ENCODE results near the gene THAP3. TPM values are rescaled to one million over a fixed set of nuclear protein-coding genes. Genes with fewer than 3 reads are reported as not detected.

The THAP3 gene
- polyA plus RNA-seq, 1 donor from 2014 or later = 51.5 TPM

- H3K4me3 ChIP-seq (ENCODE audit: low read length) = no peak overlapping the region
- H3F3A ChIP-seq (ENCODE audit: insufficient read depth, low read length, poor library complexity, severe bottlenecking) = no peaks in the 10 kb centered on the region
- no peak overlapping the region for H2AFZ ChIP-seq (ENCODE audit: low read depth, low read length)
- no peaks in the 10 kb centered on the region for H3K9me3 ChIP-seq (ENCODE audit: low read length)
- TF ChIP-seq EP300 (conservative IDR thresholded peaks at IDR 0.05; ENCODE audit: poor library complexity, severe bottlenecking) = no peak
- no peak for TF ChIP-seq RAD21 (conservative IDR thresholded peaks at IDR 0.05)
- no peak for TF ChIP-seq POLR2AphosphoS5 (IDR thresholded peaks at IDR 0.05)
- no peak for TF ChIP-seq CTCF (IDR thresholded peaks at IDR 0.05; ENCODE audit: poor library complexity, severe bottlenecking)
- no peak for TF ChIP-seq EZH2 (IDR thresholded peaks at IDR 0.05; ENCODE audit: borderline replicate concordance, insufficient read depth, low read length, poor library complexity, severe bottlenecking)
- no peak for TF ChIP-seq MXI1 (conservative IDR thresholded peaks at IDR 0.05; ENCODE audit: poor library complexity, severe bottlenecking)
- no peak for TF ChIP-seq SMC3 (conservative IDR thresholded peaks at IDR 0.05; ENCODE audit: poor library complexity)
- TF ChIP-seq REST (IDR thresholded peaks at IDR 0.05; ENCODE audit: borderline replicate concordance) = no peak
- TF ChIP-seq TAF1 (IDR thresholded peaks at IDR 0.05; ENCODE audit: low read depth) = no peak
- H3K9me2 ChIP-seq (ENCODE audit: insufficient read depth, low read length) = no peaks in the 10 kb centered on the region
- H3K4me2 ChIP-seq (ENCODE audit: low read length) = no peak overlapping the region
- no peaks in the 10 kb centered on the region for H3K36me3 ChIP-seq (ENCODE audit: insufficient read depth, low read length)
- H4K20me1 ChIP-seq (ENCODE audit: insufficient read depth) = no peaks in the 10 kb centered on the region
- peaks cover 20% of the 10 kb centered on the region for H3K79me2 ChIP-seq (replicated peaks; ENCODE audit: insufficient read depth, low read length)
- H3K27ac ChIP-seq (ENCODE audit: low read length) = no peak overlapping the region
- no peak overlapping the region for H3K9ac ChIP-seq (ENCODE audit: low read length)
- H3K27me3 ChIP-seq (ENCODE audit: insufficient read depth, low read depth, low read length) = no peaks in the 10 kb centered on the region
These were observed 2.1 kb upstream of the THAP3 start for GRCh38 chr1:6622396-6623152.

- H3K9ac ChIP-seq (ENCODE audit: low read length) = no peak overlapping the region
- no peaks in the 10 kb centered on the region for H3K9me3 ChIP-seq (ENCODE audit: low read length)
- no peak overlapping the region for H3K4me2 ChIP-seq (ENCODE audit: low read length)
- H2AFZ ChIP-seq (ENCODE audit: low read depth, low read length) = no peak overlapping the region
- H4K20me1 ChIP-seq (ENCODE audit: insufficient read depth) = no peaks in the 10 kb centered on the region
- H3F3A ChIP-seq (ENCODE audit: insufficient read depth, low read length, poor library complexity, severe bottlenecking) = no peaks in the 10 kb centered on the region
- H3K79me2 ChIP-seq (replicated peaks; ENCODE audit: insufficient read depth, low read length) = peaks cover 17% of the 10 kb centered on the region
- H3K9me2 ChIP-seq (ENCODE audit: insufficient read depth, low read length) = no peaks in the 10 kb centered on the region
- H3K36me3 ChIP-seq (ENCODE audit: insufficient read depth, low read length) = no peaks in the 10 kb centered on the region
- H3K27me3 ChIP-seq (ENCODE audit: insufficient read depth, low read depth, low read length) = no peaks in the 10 kb centered on the region
- H3K4me3 ChIP-seq (ENCODE audit: low read length) = no peak overlapping the region
- no peak for TF ChIP-seq MXI1 (conservative IDR thresholded peaks at IDR 0.05; ENCODE audit: poor library complexity, severe bottlenecking)
- TF ChIP-seq CTCF (IDR thresholded peaks at IDR 0.05; ENCODE audit: poor library complexity, severe bottlenecking) = no peak
- TF ChIP-seq POLR2AphosphoS5 (IDR thresholded peaks at IDR 0.05) = no peak
- TF ChIP-seq EZH2 (IDR thresholded peaks at IDR 0.05; ENCODE audit: borderline replicate concordance, insufficient read depth, low read length, poor library complexity, severe bottlenecking) = no peak
- no peak for TF ChIP-seq SMC3 (conservative IDR thresholded peaks at IDR 0.05; ENCODE audit: poor library complexity)
- H3K27ac ChIP-seq (ENCODE audit: low read length) = no peak overlapping the region
These were observed 1.3 kb upstream of the THAP3 start for GRCh38 chr1:6623269-6623965.
